ENCODE results near the gene GUCA1C. TPM values are rescaled to one million over a fixed set of nuclear protein-coding genes. Genes with fewer than 3 reads are reported as not detected.

Gene GUCA1C
- total RNA-seq = not detected

DNA sequence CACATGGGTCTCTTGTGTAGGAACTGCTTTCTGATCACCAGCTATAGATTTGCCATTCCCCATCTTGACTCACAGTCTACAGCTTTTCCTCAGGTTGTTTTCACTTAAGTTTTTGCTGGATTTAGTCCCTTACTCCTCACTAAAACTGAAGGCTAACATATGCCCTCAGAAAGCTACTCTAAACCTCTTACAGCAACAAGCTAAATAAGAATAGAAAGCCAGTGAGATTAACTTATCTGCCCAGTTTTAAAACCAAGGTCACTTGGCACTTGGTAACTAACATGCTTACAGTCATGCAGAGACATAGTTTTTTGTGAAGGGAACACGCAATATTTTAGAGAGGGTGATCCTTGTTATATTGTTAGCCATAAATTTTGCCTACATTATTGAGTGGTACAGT lies at the start of gene GUCA1C:
GUCA1C (minus strand) TSS at position 180 of the 400 bp plus-strand sequence; CDS start at position 63, 117 bp downstream.
- H3K4me1 ChIP-seq = no peaks in the 10 kb centered on the region
- H3K36me3 ChIP-seq = no peaks in the 10 kb centered on the region
- TF ChIP-seq CTCF (IDR thresholded peaks at IDR 0.05) = no peak
- no peak for TF ChIP-seq POLR2A (IDR thresholded peaks at IDR 0.05)
- no peak for TF ChIP-seq EP300 (IDR thresholded peaks at IDR 0.05)
- TF ChIP-seq POLR2AphosphoS5 (IDR thresholded peaks at IDR 0.05) = no peak
- 84% methylated on average over 1 of the region's 1 CpG for WGBS
- H3K9me3 ChIP-seq = no peaks in the 10 kb centered on the region
- no peaks in the 10 kb centered on the region for H3K27me3 ChIP-seq
- no peak within 1 kb of the TSS for H3K27ac ChIP-seq
- H3K4me3 ChIP-seq = no peak within 1 kb of the TSS
- no peak for DNase-seq (ENCODE audit: low spot score in 2 of 2)

- TF ChIP-seq EP300 (IDR thresholded peaks at IDR 0.05) (no peak), POLR2A (IDR thresholded peaks at IDR 0.05) (no peak), POLR2AphosphoS5 (IDR thresholded peaks at IDR 0.05) (no peak), CTCF (IDR thresholded peaks at IDR 0.05) (no peak)
- H3K36me3 ChIP-seq = no peaks in the 10 kb centered on the region
- 42% methylated on average over 3 of the region's 3 CpGs for WGBS
- H3K27ac ChIP-seq = no peak overlapping the region
- no peak for DNase-seq (ENCODE audit: low spot score in 2 of 2)
- no peaks in the 10 kb centered on the region for H3K9me3 ChIP-seq
- H3K4me3 ChIP-seq = no peak overlapping the region
- H3K27me3 ChIP-seq = no peaks in the 10 kb centered on the region
- H3K4me1 ChIP-seq = no peaks in the 10 kb centered on the region
These were observed 44.8 kb upstream of the GUCA1C start for GRCh38 chr3:108998436-108998835.

DNA sequence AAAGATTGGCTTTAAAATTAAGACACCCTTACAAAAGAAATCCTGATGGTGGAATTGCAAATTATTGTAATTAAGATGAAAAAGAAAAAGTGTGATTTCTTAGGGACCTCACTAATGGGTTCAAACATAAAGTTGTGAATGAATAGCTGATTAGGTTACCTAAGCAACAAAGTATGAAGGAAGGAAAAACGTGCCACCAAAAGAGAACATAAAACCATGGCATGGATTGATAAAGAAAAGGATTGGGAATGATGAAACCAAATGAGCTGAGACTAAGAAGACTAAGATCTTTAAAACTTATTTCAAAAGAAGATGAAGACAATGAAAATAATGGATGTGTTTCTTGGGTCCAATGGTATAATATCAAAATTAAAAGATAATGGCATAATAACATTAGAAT lies 32.2 kb upstream of the GUCA1C start:
- Histone ChIP-seq H3K9me3 (no peaks in the 10 kb centered on the region), H3K4me1 (no peaks in the 10 kb centered on the region), H3K27me3 (no peaks in the 10 kb centered on the region), H3K27ac (no peak overlapping the region), H3K36me3 (no peaks in the 10 kb centered on the region), H3K4me3 (no peak overlapping the region)
- 0% methylated on average over 1 of the region's 1 CpG for WGBS
- TF ChIP-seq POLR2A (IDR thresholded peaks at IDR 0.05) (no peak), EP300 (IDR thresholded peaks at IDR 0.05) (no peak), POLR2AphosphoS5 (IDR thresholded peaks at IDR 0.05) (no peak), CTCF (IDR thresholded peaks at IDR 0.05) (no peak)
- no peak for DNase-seq (ENCODE audit: low spot score in 2 of 2)

DNA sequence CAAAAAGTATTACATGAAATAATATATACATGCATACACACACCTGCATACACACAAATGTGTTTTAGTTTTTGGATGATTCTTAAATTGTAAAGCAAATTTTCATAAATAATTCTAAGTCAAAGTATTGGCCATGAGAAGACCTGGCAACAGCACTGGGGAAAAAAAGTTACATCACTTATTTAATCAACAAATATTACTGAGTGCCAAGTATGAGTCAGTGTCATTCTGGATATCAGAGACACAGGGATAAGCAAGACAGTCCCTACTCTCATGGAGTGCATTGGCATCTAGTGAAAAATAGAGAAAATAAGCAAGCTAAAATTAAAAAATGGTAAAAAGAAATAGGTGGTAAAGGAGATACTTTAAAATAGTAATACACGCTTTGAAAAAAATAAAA lies 29.4 kb upstream of the GUCA1C start:
- 81% methylated on average over 1 of the region's 1 CpG for WGBS
- no peak for TF ChIP-seq EP300 (IDR thresholded peaks at IDR 0.05)
- no peak for TF ChIP-seq CTCF (IDR thresholded peaks at IDR 0.05)
- no peak for TF ChIP-seq POLR2A (IDR thresholded peaks at IDR 0.05)
- TF ChIP-seq POLR2AphosphoS5 (IDR thresholded peaks at IDR 0.05) = no peak

GRCh38 chr3:108976058-108976457 lies 22.4 kb upstream of the GUCA1C start:
- no peak for TF ChIP-seq CTCF (IDR thresholded peaks at IDR 0.05)
- TF ChIP-seq POLR2AphosphoS5 (IDR thresholded peaks at IDR 0.05) = no peak
- TF ChIP-seq POLR2A (IDR thresholded peaks at IDR 0.05) = no peak
- no peak for TF ChIP-seq EP300 (IDR thresholded peaks at IDR 0.05)
- Histone ChIP-seq H3K4me1 (no peaks in the 10 kb centered on the region), H3K9me3 (no peaks in the 10 kb centered on the region), H3K27me3 (no peaks in the 10 kb centered on the region), H3K4me3 (no peak overlapping the region), H3K36me3 (no peaks in the 10 kb centered on the region), H3K27ac (no peak overlapping the region)
- DNase-seq (ENCODE audit: low spot score in 2 of 2) = no peak
- WGBS = 79% methylated on average over 2 of the region's 2 CpGs

More for the DNA sequence above, 29.4 kb upstream of the GUCA1C start:
- DNase-seq (ENCODE audit: low spot score in 2 of 2) = no peak
- H3K4me1 ChIP-seq = no peaks in the 10 kb centered on the region
- H3K4me3 ChIP-seq = no peak overlapping the region
- H3K27me3 ChIP-seq = no peaks in the 10 kb centered on the region
- H3K27ac ChIP-seq = no peak overlapping the region
- no peaks in the 10 kb centered on the region for H3K9me3 ChIP-seq
- no peaks in the 10 kb centered on the region for H3K36me3 ChIP-seq

Measured in suprapubic skin (tissue), 4 donors.